GM18909 (cell line): ENCODE measurements around the gene ARHGEF19.
"Not testable (repeated sequence)": the region's sequence is repeated elsewhere in the genome, so short reads cannot be mapped to it uniquely, and the experiment has no call there.

Experiments
- ATAC-seq: cut with Tn5 transposase; IDR thresholded peaks from one replicate; pipeline ENCODE4 v1.9.1; 2021; ENCODE audit warnings: mild to moderate bottlenecking; ENCODE audit not compliant: unreplicated experiment, poor library complexity

ARHGEF19 gene

DNA sequence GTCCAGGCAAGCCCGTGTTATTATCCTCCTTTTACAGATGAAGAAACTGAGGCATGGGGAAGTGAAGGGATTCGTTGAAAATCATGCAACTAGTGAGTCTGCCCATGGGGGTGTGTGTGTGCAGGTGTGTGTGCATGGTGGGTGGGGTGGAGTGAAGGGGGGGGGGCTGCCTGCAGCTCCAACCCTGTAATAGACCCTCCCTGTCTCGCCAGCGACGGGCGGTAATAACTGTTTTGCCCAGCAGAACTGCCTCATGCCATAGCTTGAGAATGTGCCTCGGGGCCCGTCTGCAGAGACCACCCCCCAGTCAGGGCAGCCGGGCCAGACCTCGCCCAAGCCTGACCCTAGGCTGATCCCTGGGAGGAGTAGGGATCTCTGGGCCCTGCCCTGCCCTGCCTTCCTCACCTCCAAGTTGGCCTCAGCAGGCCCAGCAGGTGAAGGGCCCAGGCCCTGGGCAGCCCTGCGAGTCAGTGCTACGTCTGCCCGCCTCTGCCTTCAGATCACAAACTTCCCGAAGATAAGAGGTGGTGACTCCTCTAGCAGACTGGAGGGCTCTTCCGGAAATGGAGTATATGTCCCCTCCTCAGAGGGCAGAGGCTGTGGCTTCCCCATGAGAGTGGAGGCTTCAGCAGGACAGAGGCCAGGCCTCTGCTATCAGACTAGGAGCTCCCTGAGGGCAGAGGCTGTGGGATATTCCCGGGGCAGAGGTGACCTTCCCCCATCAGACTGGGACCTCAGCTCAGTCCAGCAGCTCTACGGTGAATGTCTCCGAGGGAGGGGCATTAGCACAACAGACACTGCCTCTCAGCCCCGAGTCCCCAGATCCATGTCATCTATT, 40.9 kb downstream of the ARHGEF19 start:
- no peak for ATAC-seq

DNA sequence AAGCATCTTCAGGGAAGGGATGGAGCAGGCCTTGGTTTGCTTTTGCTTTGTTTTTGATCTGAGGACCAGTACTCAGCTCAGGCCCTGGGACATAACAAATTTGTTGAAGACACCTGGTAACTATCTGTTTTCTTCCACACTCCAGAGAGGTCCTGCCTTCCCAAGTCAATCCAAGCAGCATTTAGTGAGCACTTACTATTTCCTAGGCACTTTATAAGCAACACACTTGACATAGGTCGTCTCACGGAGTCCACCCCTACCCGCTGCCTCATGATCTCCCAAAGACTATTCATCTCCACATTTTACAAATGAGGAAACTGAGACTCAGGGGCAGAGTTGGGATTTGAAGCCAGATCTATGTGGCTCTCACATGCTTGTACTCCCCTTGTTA, 42.2 kb downstream of the ARHGEF19 start:
- ATAC-seq = no peak

- no peak for ATAC-seq
Measured at GRCh38 chr1:16168622-16169360, 43.7 kb downstream of the ARHGEF19 start.

- ATAC-seq = not testable (repeated sequence)
Measured at GRCh38 chr1:16168144-16168495, 44.3 kb downstream of the ARHGEF19 start.

DNA sequence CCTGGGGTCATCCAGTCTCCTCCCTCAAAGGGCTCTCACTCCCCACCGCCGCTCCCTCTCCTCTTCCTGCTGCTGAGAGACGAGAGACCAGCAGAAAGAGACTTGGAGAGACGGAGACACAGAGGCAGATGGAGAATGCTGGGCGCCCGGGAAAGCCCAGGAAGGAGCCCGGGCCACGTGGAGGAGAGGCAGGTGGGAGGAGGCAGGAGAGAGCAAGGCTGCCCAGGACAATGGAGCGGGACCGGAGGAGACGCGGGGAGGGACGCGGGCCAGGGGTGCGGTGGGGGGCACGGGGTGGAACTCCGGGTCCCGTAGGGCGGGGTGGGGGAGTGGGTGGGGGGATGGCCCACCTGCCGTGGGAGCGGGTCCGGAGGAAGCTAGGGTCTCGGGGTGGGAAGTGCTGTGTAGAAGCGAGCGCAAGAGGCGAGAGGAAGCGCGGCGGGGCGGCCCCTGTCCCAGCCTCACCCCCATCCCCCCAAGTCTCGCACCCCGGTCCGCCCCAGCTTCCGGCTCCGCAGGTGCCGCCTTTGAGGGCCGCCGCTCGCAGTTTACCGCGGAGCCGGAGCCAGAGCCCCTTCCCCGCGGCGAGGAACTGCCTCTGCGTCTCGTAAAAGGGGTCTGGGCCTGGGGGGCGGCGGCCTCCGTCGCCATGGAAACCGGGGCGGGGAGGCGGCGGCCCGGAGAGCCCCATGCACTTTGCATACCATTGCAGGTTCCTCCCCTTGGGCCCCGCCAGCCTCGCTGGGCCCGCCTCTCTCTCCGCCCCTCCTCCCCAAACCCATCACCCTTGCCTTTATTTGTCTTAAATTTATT, 44.9 kb downstream of the ARHGEF19 start:
- no peak for ATAC-seq

- no peak for ATAC-seq
Measured at GRCh38 chr1:16166117-16166516, 46.3 kb downstream of the ARHGEF19 start.

DNA sequence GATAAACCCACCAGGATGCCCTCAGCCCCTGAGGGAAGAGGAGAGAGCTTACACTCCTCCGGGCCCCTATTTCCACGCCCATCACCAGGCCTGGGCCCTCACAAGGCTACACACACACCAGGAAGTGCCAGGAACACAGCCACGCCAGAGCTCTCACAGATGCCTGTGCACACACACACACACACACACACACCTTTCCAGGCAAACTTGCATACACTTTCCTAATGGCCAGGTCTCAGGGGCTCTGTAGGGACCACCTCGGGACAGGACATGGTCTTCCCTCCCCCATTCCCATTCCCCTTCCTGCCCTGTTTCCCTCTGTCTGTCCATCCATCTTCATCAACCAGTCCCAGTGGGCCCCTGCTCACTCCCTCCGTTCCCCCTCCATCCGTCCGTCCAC, 46.9 kb downstream of the ARHGEF19 start:
- no peak for ATAC-seq

DNA sequence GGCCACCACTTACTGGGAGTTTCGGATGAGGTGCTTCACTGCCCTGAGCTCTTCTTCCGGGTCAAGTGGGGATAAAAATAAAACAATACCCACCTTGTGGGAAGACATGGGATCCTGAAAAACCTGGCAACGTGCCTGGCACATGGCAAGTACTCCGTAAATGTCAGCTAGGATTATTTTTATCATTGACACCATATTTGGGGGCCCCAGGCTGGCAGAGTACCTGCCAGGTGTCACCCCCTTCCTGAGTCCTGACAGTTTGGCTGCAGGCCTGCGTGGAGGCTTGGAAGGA, 47.4 kb downstream of the ARHGEF19 start:
- ATAC-seq = no peak

DNA sequence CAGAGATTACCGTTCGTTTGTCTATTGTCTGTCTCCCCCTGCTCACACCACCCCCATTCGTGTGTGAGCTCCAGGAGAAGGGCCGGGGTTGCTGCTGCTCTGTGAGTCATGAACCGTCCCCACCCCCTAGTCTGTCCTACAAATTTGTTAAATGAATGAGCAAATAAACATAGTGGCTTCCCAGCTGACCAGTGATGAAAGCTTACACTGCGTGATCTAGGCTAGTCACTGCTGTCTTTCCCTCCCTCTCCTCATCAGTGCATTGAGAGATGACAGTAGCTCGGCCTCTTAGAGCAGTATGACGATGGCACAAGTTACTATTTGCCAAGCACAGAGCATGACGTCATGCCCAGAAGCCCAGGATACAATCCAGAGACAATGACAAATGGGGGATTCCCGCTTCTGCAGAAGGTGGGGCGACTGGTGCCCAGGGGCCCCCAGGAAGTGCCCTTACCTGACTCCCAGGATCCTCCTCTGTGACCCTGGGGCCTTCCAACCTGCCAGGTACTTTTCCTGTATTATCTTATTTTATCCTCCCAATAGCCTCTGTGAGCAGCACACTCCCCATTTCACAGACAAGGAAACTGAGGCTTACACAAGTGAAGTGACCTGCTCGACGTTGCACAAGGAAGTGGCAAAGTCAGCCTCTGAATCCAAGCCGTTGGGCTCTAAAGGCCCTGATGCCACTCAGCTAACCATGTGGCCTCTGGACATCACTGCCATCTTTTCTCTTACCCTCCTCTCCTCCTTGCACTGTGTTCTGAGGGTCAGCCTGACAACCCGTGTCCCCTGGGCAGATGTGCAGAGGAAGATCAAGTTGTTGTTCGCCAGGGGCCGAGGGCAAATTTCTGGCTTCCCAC, 48.0 kb downstream of the ARHGEF19 start:
- ATAC-seq = no peak

- not testable (repeated sequence) for ATAC-seq
Measured at GRCh38 chr1:16163608-16164212, 48.7 kb downstream of the ARHGEF19 start.

DNA sequence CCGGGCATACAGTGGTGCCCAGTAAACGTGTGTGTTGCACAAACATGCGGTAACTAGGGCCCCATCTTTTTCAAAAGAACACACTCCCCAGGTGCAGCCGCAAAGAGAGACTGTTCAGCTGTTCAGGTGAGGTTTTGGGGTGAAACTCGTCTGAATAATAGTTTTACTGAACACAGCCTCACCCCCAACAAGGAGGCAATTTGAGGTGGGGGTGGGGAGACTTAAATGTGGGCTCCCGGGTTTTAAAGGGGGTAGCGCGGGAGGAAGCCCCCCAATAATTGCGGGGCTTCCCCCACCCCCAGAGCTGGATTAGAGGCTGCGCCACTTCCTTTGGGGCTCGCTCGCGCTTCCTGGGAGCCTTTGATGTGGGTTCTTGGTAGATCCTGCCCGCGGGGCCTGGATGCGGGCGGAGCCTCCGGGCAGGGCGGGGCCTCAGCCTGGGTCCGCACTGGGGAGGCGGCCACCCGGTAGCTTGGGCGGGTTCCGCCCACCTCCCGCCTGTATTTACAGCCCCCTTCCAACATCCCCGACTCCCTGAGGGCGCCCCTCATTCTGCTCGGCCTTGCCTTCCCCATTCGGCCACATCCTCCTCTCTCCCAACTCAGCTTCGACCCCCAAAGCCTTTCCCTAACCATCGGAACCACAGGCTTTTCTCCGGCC, 50.2 kb downstream of the ARHGEF19 start:
- no peak for ATAC-seq

DNA sequence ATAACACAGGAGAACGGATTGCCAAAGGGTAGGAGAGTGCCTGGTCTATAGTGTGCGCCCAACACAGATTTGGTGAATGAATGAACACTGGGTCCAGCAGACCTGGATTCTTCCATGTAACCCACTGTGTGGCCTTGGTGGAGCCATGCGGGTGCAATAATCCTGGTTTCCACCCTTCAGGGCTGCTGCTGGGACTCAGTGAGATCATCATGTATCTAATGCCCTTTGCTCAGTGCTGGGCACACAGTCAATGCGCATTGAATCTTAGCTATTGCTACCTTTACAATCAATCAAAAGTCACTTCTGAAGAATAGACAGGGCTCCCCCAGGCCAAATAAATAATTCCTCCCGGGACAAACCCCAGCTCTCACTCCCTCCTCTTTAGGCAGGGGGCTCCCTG, 50.7 kb downstream of the ARHGEF19 start:
- ATAC-seq = no peak

GRCh38 chr1:16158993-16159831, 53.2 kb downstream of the ARHGEF19 start:
- no peak for ATAC-seq

DNA sequence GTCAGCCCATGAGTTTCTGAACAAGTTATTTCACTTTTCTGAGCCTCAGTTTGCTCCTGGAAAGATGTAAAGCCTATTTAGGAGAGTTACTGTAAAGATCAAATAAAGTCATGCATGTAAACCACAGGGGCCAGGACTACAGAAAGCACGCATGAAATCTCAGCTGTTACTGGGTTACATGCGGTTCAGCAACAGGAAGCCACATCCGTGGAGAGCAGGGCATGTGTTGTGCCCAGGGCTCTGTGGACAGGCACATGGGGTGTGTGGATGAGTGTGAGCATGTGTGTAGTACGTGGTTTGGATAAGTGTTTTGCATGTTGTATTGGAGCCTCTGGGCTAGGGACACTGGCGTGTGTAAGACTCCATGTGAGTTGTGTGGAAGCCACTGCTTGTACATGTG, 54.4 kb downstream of the ARHGEF19 start:
- no peak for ATAC-seq

- ATAC-seq = no peak
Measured at GRCh38 chr1:16156848-16157495, 55.5 kb downstream of the ARHGEF19 start.

GRCh38 chr1:16155537-16156410, 56.7 kb downstream of the ARHGEF19 start, which contains the start of gene EPHA2:
TSS of gene EPHA2 (minus strand) at chr1:16156069. CDS start at chr1:16155932, 137 bp downstream.
- no peak for ATAC-seq
